ENCODE data around the gene CCM2. TPM values are rescaled to one million over a fixed set of nuclear protein-coding genes. Genes with fewer than 3 reads are reported as not detected.

Gene CCM2
- total RNA-seq, 2 experiments from 2014 or later: 72.3 to 77.5 TPM

DNA sequence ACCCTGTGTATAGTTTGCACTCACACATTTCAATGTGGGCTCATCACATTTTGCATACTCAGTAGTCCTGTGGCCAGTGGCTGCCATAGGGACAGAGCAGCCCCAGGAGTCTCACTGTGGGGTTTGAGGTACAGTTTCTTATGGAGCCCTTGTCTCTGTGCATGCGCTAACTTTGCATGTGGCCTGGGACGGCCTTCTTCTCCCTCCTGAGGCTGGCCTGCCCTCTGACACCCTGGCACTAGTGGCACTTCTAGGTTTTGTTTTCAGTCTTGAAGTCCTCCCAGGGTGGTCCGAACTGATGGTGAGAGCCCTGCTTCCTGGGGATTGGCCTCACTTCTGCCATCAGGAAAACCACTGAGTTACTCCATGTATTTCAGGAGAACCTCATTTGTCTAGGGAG lies 67.6 kb downstream of the CCM2 start:
- no peak overlapping the region for H3K27ac Mint-ChIP-seq
- no peaks in the 10 kb centered on the region for H3K9me3 Mint-ChIP-seq
- ATAC-seq: no peak
- no peak overlapping the region for H3K4me3 Mint-ChIP-seq
- TF ChIP-seq, protein P1, sequence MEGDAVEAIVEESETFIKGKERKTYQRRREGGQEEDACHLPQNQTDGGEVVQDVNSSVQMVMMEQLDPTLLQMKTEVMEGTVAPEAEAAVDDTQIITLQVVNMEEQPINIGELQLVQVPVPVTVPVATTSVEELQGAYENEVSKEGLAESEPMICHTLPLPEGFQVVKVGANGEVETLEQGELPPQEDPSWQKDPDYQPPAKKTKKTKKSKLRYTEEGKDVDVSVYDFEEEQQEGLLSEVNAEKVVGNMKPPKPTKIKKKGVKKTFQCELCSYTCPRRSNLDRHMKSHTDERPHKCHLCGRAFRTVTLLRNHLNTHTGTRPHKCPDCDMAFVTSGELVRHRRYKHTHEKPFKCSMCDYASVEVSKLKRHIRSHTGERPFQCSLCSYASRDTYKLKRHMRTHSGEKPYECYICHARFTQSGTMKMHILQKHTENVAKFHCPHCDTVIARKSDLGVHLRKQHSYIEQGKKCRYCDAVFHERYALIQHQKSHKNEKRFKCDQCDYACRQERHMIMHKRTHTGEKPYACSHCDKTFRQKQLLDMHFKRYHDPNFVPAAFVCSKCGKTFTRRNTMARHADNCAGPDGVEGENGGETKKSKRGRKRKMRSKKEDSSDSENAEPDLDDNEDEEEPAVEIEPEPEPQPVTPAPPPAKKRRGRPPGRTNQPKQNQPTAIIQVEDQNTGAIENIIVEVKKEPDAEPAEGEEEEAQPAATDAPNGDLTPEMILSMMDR (IDR thresholded peaks at IDR 0.05): no peak
- H3K4me1 Mint-ChIP-seq (ENCODE audit: low read depth): peaks cover 12% of the 10 kb centered on the region
- H3K27me3 Mint-ChIP-seq: no peaks in the 10 kb centered on the region
- no peak for DNase-seq
- H3K36me3 Mint-ChIP-seq (ENCODE audit: low read depth): peaks cover 43% of the 10 kb centered on the region
- intact Hi-C loops (cut with micrococcal nuclease): no loop called here
- CTCF ChIA-PET: interaction anchor here (1.0 kb wide), 1 partner anchor 55 kb away, joined by 4 read pairs; no protein-coding TSS in a partner anchor
- POLR2A ChIA-PET: no interaction called here

DNA sequence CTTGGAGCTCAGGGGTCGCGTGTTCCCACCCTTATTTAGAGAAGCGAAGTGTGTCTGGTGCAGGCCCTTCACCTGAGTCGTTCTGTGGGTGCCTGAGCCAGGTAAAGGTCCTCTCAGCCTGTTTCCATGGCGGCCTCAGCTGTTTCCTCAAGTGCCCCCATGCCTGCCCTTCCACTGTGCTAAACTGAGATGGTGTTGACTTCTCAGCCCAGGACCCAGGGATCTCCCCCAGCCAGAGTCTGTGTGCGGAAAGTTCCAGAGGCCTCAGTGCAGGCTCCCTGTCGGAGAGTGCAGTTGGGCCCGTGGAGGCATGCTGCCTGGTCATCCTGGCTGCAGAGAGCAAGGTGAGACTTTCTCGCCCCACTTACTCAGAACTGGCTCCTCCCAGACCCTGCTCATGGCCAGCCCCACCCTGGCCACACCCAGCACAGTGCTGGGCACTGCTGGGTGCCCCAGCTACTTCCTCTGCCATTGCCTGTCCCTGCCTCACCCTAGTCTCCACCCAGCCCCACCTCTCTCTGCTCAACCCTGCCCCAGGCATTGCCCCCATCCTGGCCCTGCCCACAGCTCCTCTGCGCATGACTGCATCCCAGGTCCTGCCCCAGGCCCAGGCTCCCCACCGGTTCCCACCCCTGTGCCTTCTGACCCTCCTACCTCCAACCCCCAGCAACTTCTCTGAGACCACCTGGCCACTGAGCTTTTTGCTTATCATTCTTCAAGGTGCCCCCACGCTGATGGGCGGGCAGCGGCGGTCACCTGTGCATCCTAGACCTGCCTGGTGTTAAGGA lies 68.4 kb downstream of the CCM2 start:
- no peak for ATAC-seq
- Mint-ChIP-seq H3K27ac (peak overlapping the region; percentile 27), H3K4me3 (no peak overlapping the region), H3K27me3 (no peaks in the 10 kb centered on the region), H3K9me3 (no peaks in the 10 kb centered on the region), H3K36me3 (ENCODE audit: low read depth) (peaks cover 46% of the 10 kb centered on the region), H3K4me1 (ENCODE audit: low read depth) (peaks cover 8% of the 10 kb centered on the region)
- DNase-seq: no peak
- POLR2A ChIA-PET: interaction anchor here (1.1 to 1.5 kb wide), 2 partner anchors 33 to 103 kb away, joined by 4 to 7 read pairs; no protein-coding TSS in a partner anchor
- TF ChIP-seq, protein P1 (IDR thresholded peaks at IDR 0.05): no peak
- intact Hi-C loops (cut with micrococcal nuclease): no loop called here
- CTCF ChIA-PET: interaction anchor here (1.0 to 1.9 kb wide), 2 partner anchors 56 to 68 kb away, joined by 4 to 6 read pairs; no protein-coding TSS in a partner anchor

DNA sequence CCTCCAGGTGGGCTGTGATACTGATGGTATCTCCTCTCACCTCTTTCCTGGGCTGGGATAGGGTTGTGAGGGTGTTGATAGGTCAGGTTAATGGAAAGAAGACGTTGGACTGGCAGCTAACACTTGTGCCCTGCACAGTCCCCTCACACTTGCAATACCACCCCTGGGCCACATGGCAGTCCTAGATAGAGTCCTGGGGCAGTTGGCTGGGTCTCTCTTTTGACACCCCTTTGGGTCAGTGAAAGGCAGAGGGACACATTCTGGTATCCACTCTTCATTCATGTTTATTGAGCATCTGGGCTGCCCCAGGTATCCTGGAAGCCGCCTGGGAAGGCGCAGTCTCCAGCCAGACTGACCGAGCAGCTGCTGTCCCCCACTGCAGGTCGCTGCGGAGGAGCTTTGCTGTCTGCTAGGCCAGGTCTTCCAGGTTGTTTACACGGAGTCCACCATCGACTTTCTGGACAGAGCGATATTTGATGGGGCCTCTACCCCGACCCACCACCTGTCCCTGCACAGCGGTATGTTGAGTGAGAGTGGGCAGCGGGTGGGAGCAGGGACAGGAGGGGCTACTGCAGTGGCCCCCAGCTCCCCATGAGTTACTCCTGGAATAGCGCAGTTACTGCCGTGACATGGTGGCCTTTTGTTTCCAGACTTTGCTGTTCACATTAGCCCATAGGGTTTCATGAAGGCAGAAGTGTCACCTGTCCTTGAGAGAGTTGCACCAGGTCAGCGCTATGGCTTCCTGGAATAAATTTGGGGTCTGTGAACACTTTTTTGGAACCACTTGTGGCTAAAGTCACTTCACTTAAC lies 69.6 kb downstream of the CCM2 start:
- intact Hi-C loops (cut with micrococcal nuclease): no loop called here
- peaks cover 8% of the 10 kb centered on the region for H3K4me1 Mint-ChIP-seq (ENCODE audit: low read depth)
- CTCF ChIA-PET: interaction anchor here (1.4 to 1.9 kb wide), 3 partner anchors 45 to 96 kb away, joined by 5 to 6 read pairs (median 5); no protein-coding TSS in a partner anchor
- H3K27ac Mint-ChIP-seq: peak overlapping the region; percentile 36
- POLR2A ChIA-PET: interaction anchor here (1.1 to 1.5 kb wide), 3 partner anchors 14 to 35 kb away, joined by 3 to 6 read pairs (median 4); no protein-coding TSS in a partner anchor
- ATAC-seq (peak; percentile 40), DNase-seq (no peak)
- no peaks in the 10 kb centered on the region for H3K27me3 Mint-ChIP-seq
- peaks cover 38% of the 10 kb centered on the region for H3K36me3 Mint-ChIP-seq (ENCODE audit: low read depth)
- no peaks in the 10 kb centered on the region for H3K9me3 Mint-ChIP-seq
- TF ChIP-seq, protein P1 (IDR thresholded peaks at IDR 0.05): no peak
- no peak overlapping the region for H3K4me3 Mint-ChIP-seq

DNA sequence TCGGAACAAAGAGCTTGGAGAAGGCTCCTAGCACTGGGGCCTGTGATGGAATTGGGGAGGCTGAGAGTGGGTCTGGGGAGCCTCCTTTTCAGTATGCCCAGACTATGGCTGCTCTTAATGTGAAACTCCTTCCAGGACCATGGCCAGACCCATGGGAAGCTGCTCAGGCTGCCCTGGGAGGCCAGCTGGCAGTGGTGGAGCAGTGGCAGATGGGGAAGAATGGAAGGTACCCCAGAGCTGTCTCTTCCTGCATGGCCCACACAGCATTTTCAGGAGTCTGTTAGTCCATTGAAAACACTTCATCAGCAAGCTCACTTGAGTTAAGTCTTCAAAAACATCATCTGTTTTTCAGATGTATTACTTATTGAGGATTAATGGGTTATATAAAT lies 70.2 kb downstream of the CCM2 start:
- ATAC-seq (no peak), DNase-seq (no peak)
- Mint-ChIP-seq H3K4me1 (ENCODE audit: low read depth) (peaks cover 7% of the 10 kb centered on the region), H3K27me3 (no peaks in the 10 kb centered on the region), H3K9me3 (no peaks in the 10 kb centered on the region), H3K36me3 (ENCODE audit: low read depth) (peaks cover 38% of the 10 kb centered on the region), H3K27ac (no peak overlapping the region), H3K4me3 (no peak overlapping the region)
- intact Hi-C loops (cut with micrococcal nuclease): no loop called here
- ChIA-PET CTCF (interaction anchor here (1.4 to 1.9 kb wide), 3 partner anchors 45 to 96 kb away, joined by 5 to 6 read pairs (median 5); no protein-coding TSS in a partner anchor), POLR2A (interaction anchor here (1.1 to 1.5 kb wide), 2 partner anchors 15 to 19 kb away, joined by 3 to 6 read pairs; no protein-coding TSS in a partner anchor)
- TF ChIP-seq, protein P1 (IDR thresholded peaks at IDR 0.05): no peak

Measured in activated CD8-positive, alpha-beta T cell treated with anti-CD3 and anti-CD28 coated beads for 36 hours (primary cell).